Inflammatory macrophage (primary cell): ENCODE data around the gene LDLR.
"Not testable (repeated sequence)": the region's sequence is repeated elsewhere in the genome, so short reads cannot be mapped to it uniquely, and the experiment has no call there.

ENCODE experiments used
- DNase-seq, 2 donors: peaks; one replicate each; pipeline ENCODE4 v3.0.0-alpha.2; 2020 to 2022

The LDLR gene

GRCh38 chr19:11176466-11177193 is 87.4 kb downstream of the LDLR start:
- no peak for DNase-seq

- DNase-seq = no peak
These were observed 88.3 kb downstream of the LDLR start for GRCh38 chr19:11177592-11177991.

GRCh38 chr19:11179145-11179465 is 89.8 kb downstream of the LDLR start:
- DNase-seq = not testable (repeated sequence)

- no peak for DNase-seq
These were observed 90.5 kb downstream of the LDLR start for GRCh38 chr19:11179716-11180297.

GRCh38 chr19:11180346-11180745 is 91.1 kb downstream of the LDLR start:
- no peak for DNase-seq

- not testable (repeated sequence) for DNase-seq
These were observed 91.7 kb downstream of the LDLR start for GRCh38 chr19:11180975-11181374.

- no peak for DNase-seq
These were observed 92.2 kb downstream of the LDLR start for GRCh38 chr19:11181488-11181887.
